NOMO-1 treated with dmso at 0.1 percent for 144 hours (cell line): Measurements from ENCODE around the gene HNRNPA3.
"Not testable (repeated sequence)": the region's sequence is repeated elsewhere in the genome, so short reads cannot be mapped to it uniquely, and the experiment has no call there.

Experiments used
- DNase-seq: peaks from one replicate; lab custom pipeline; 2025; ENCODE audit not compliant: unreplicated experiment; lab: John Stamatoyannopoulos, UW

Gene HNRNPA3

GRCh38 chr2:177188482-177189469 is 23.8 kb upstream of the HNRNPA3 start:
- no peak for DNase-seq

GRCh38 chr2:177190941-177191340 is 21.7 kb upstream of the HNRNPA3 start:
- no peak for DNase-seq

GRCh38 chr2:177192788-177193187 is 19.8 kb upstream of the HNRNPA3 start:
- DNase-seq = no peak

- DNase-seq = no peak
These were observed 19.4 kb upstream of the HNRNPA3 start for GRCh38 chr2:177193240-177193639.

- no peak for DNase-seq
These were observed 17.4 kb upstream of the HNRNPA3 start for GRCh38 chr2:177195194-177195593.

GRCh38 chr2:177200419-177200818 is 12.2 kb upstream of the HNRNPA3 start:
- not testable (repeated sequence) for DNase-seq

GRCh38 chr2:177201919-177202346 is 10.7 kb upstream of the HNRNPA3 start:
- no peak for DNase-seq

GRCh38 chr2:177204417-177204816 is 8.2 kb upstream of the HNRNPA3 start:
- no peak for DNase-seq

- no peak for DNase-seq
These were observed 5.5 kb upstream of the HNRNPA3 start for GRCh38 chr2:177207101-177207500.

GRCh38 chr2:177211169-177211568 is 1.4 kb upstream of the HNRNPA3 start:
- DNase-seq = no peak

- no peak for DNase-seq
These were observed 953 bp upstream of the HNRNPA3 start for GRCh38 chr2:177211576-177212105.

GRCh38 chr2:177212891-177213856 is 580 bp downstream of the HNRNPA3 start:
- peak; percentile 82 for DNase-seq

- DNase-seq = no peak
These were observed 4.8 kb downstream of the HNRNPA3 start for GRCh38 chr2:177217247-177217843.

- DNase-seq = not testable (repeated sequence)
These were observed 7.2 kb downstream of the HNRNPA3 start for GRCh38 chr2:177219787-177220186.

GRCh38 chr2:177221534-177221933 is 8.9 kb downstream of the HNRNPA3 start:
- DNase-seq = no peak

GRCh38 chr2:177221970-177222369 is 9.4 kb downstream of the HNRNPA3 start:
- DNase-seq = no peak

GRCh38 chr2:177223436-177223835 is 10.8 kb downstream of the HNRNPA3 start:
- DNase-seq = not testable (repeated sequence)

GRCh38 chr2:177225965-177226360 is 13.4 kb downstream of the HNRNPA3 start:
- DNase-seq = no peak

GRCh38 chr2:177229442-177230242 is 17.0 kb downstream of the HNRNPA3 start:
- no peak for DNase-seq

- DNase-seq = no peak
These were observed 18.7 kb downstream of the HNRNPA3 start for GRCh38 chr2:177231270-177231669.
